ENCODE data around the gene KRT86.
"Not testable (repeated sequence)": the region's sequence is repeated elsewhere in the genome, so short reads cannot be mapped to it uniquely, and the experiment has no call there.

The KRT86 gene

GRCh38 chr12:52335598-52336262 lies 61.3 kb downstream of the KRT86 start:
- DNase-seq (ENCODE audit: low read depth, low spot score) = no peak

DNA sequence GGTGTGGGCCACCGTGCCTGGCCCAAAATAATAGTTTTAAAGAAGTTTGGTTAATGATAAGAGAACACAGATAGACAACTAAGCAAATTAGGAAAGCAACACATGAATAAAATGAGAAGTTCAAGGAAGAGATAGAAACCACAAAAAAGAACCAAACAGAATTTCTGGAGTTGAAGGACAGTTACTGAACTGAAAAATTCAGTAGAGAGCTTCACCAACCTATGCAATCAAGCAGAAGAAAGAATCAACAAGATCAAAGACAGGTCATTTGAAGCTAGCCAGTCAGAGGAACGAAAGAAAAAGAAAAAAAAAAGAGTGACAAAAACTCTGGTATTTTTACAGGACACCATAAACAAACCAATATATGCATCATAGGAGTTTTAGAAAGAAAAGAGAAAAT lies 62.2 kb downstream of the KRT86 start:
- DNase-seq (ENCODE audit: low read depth, low spot score) = no peak

GRCh38 chr12:52337054-52337453 lies 62.6 kb downstream of the KRT86 start:
- DNase-seq (ENCODE audit: low read depth, low spot score) = no peak

DNA sequence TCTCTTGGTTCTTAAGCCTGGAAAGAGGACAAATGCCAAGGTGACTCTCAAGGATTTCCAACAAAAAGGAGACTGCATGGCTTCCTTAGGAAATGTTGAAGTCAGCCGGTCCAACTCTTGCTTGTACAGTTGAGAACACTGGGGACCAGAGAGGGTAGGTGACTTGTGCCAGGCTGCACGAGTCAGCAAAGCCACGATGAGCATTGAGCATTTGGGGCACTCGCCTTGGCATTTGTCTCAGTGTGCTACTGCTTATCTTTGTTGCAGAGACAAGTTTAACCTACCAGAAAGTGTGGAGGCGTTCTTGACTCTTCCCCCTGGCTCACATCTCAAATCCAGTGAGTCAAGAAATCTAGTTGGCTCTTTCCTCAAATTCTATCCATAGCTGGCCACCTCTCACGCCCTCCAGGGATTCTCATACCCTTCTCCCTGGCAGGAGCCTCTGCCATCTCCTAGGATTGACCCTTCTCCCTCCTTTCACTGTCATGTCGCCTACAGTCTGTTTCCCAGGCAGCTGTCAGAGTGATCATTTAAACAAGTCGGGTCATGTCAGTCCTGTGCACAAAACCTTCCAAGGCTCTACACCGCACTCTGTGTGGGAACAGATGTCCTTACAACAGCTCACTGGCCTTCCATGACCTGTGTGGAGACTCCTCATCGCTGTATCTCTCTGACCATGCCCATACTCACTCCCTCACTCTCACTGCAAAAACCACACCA lies 64.0 kb downstream of the KRT86 start:
- no peak for DNase-seq (ENCODE audit: low read depth, low spot score)

DNA sequence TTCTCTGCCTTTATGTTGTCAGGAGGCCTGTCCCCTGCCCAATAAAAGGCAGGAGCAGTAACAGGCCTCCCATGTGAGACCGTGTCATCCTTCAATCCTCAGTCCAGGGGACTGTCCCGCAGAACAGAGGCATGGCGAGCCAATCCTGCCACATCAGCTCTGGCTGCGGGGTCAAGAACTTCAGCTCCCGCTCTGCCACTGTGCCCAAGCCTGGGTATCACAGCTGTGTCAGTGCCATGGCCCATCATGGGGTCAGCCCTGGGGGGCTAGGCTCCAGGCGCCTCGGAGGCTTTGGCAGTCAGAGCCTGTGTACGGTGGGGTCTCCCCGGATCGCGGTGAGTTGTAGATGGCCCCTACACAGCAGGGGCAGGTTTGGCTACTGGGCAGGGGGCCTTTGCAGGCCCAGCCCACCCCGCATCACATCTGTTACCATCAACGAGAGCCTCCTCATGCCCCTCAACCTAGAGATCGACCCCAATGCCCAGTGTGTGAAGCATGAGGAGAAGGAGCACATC lies 66.7 kb downstream of the KRT86 start:
- no peak for DNase-seq (ENCODE audit: low read depth, low spot score)

DNA sequence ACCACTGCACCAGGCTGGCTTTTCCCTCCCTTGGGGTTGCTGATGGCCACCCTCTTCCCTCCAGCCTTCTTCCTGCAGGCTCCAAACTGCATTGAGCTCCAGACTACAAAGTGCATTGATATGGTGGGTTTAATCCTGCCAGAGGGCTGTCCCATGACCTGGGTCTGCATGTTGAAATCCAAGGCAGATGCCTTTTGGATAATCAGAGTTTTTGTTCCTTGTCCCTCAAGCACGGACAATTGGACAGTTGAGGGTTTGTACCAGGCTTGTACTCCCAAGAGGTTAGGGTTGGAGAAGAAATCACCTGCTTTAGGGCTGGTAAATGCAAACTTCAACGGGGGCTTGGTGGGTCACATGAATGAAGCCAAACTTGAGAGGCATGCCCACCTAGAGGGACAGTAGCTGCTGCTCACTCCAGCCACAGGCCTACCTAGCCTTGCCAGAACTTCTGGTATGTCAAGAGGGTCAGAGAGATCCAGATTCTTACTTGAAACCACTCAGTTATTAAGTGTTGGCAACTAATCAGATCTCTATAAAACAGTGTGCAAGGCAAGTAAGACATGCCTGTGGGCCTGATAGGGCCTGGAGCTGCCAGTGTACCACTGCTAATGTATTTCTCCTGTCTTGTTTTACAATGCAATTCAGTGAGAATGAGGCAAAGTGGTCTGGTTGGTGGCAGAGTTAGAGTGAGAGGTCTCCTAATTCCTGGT lies 68.5 kb downstream of the KRT86 start:
- no peak for DNase-seq (ENCODE audit: low read depth, low spot score)

DNA sequence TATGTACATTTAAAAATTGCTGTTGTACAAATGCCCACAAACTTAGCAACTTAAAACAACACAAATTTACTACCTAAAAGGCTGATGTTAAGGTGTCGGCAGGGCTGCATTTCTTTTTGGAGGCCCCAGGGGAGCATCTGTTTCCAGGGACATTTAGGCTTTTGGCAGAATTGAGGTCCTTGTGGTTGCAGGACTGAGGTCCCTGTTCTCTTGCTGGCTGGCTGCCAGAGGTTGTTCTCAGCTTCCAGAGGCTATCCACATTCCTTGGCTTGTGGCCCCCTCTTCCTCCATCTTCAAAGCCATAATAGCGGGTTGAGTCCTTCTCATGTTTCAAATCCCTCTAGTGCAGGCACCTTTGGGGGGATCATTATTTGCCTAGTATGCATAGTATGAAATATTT lies 69.1 kb downstream of the KRT86 start:
- DNase-seq (ENCODE audit: low read depth, low spot score) = no peak

DNA sequence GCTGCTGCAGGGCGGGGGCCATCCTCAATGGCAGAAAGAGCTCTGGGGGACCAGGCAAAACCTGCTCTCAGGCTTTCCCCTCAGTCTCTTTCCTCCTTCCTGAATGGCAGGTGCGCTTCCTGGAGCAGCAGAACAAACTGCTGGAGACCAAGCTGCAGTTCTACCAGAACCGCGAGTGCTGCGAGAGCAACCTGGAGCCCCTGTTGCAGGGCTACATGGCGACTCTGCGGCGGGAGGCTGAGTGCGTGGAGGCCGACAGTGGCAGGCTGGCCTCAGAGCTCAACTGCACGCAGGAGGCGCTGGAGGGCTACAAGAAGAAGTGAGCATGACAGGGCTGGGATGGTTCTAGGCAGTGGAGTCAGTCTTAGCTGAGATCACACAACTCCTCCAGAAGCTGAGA lies 69.7 kb downstream of the KRT86 start:
- DNase-seq (ENCODE audit: low read depth, low spot score) = no peak

DNA sequence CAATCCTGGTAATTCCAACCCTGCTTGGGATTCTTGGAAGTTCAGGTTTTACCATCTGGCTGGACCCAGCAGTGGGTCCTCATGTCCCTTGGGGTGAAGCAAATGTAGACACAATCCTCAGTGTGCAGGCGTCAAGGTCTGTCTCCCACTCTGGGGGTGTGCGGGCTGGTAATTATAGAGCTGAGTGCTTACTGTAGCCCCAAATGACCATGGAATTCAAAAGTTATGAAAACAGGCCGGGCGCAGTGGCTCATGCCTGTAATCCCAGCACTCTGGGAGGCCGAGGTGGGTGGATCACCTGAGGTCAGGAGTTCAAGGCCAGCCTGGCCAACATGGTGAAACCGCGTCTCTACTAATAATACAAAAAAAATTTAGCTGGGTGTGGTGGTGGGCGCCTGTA lies 70.6 kb downstream of the KRT86 start:
- not testable (repeated sequence) for DNase-seq (ENCODE audit: low read depth, low spot score)

GRCh38 chr12:52346593-52346992 lies 72.1 kb downstream of the KRT86 start:
- no peak for DNase-seq (ENCODE audit: low read depth, low spot score)

GRCh38 chr12:52347016-52347415 lies 72.6 kb downstream of the KRT86 start:
- no peak for DNase-seq (ENCODE audit: low read depth, low spot score)

DNA sequence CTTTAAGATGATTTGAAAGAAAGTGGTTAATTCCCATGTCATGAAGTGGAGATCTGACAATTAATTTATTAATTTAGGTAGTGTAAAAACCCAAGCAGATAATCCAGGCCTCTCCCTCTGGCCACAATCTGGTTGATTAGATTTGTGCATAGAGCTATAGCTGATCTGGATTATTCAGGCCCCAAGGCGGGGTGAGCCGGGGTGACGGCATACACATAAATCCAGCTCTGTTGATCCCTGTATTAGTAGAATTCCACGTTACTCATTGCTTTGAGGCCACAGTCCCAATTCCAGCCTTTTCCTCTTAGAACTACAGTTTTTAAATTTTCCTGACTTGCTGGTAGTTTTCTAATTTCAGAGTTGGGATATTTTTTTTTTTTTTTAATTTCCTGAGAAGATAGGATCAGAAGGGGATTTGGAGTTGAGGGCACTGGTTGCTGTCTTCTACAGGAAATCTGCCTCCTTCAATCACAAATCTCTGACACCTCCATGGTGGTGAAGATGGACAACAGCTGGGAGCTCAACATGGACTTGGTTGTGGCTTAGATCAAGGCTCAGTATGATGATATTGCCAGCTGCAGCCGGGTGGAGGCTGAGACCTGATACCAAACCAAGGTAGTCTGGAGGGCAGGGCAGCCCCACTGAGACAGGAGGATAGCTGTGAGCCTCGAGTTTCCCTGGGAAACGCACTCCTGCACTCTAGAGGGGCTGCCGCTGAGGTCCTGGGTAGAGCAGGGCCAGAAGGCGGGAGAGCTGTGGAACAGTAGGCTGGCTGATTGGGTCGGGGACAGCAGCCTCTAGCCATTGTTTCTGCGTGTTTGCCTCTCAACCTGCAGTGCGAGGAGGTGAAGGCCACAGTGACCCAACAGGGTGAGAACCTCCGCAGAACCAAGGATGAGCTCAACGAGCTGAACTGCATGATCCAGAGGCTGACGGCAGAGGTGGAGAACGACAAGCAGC lies 73.4 kb downstream of the KRT86 start:
- DNase-seq (ENCODE audit: low read depth, low spot score) = no peak

DNA sequence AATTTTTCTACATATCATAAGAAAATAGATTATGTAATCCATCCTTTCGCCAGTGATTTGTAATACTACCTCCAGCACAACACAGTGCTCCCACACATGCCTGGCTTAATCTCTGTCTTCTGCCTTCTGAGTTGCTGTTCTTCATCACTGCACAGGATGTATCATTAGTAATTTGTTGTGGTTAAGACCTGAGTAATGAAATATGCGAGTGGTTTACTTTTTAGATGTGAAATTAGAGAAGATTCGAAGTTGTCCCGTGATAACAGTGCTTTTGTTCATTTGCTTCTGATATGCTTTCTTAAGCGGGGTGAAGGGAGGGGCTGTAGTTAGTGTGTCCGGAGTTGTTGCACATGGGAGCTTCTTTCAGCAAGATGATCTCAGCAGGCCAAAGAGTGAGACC lies 74.8 kb downstream of the KRT86 start:
- no peak for DNase-seq (ENCODE audit: low read depth, low spot score)

GRCh38 chr12:52350021-52350620 lies 75.7 kb downstream of the KRT86 start:
- DNase-seq (ENCODE audit: low read depth, low spot score) = no peak

DNA sequence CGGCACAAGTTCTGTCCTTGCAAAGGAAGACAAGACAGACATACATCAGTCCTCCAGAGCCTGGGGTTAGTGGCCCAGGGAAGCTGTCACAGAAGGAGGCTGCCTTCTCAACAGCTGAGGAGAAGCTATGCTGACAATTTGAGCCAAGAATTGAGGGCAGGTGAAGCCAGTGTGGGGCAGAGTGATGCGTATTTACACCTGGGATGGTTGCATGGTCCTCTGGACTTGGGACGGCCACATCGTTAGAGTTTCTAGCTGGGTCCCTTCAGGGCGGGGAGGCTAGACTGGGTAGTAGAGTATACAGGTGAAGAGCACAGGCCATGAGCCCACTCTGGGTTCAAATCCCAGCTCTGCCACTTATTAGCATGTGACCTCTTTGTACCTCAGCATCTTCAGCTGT lies 76.3 kb downstream of the KRT86 start:
- no peak for DNase-seq (ENCODE audit: low read depth, low spot score)

- peak; percentile 2 for DNase-seq (ENCODE audit: low read depth, low spot score)
Observed at GRCh38 chr12:52351196-52352059, 77.0 kb downstream of the KRT86 start.

DNA sequence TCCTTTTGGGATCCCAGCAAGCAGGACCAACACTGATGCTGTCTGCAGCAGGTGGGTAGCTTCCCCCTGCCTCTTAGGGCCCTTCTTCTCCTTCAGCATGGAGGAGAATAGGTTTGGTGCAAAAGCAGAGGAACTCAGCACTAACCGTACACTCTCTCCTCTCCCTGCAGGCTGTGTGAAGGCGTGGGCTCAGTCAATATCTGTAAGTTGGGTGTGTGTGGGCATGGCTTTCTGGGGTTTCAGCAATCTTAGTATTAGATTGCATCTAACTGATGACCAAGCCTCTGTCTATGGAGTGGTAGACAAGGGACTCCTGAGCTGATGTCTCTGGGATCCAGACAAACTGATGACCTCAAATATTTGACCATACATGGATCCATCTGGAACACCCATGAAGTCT lies 78.5 kb downstream of the KRT86 start:
- no peak for DNase-seq (ENCODE audit: low read depth, low spot score)

- no peak for DNase-seq (ENCODE audit: low read depth, low spot score)
Observed at GRCh38 chr12:52353766-52354165, 79.3 kb downstream of the KRT86 start.

GRCh38 chr12:52354200-52354599 lies 79.8 kb downstream of the KRT86 start:
- no peak for DNase-seq (ENCODE audit: low read depth, low spot score)

GRCh38 chr12:52355176-52355575 lies 80.7 kb downstream of the KRT86 start:
- no peak for DNase-seq (ENCODE audit: low read depth, low spot score)
